ENCODE results near the gene RASL11A.

GRCh38 chr13:27281420-27281819, 10.8 kb downstream of the RASL11A start:
- no peak for TF ChIP-seq CTCF (IDR thresholded peaks at IDR 0.05; ENCODE audit: low read length)
- TF ChIP-seq EZH2phosphoT487 (IDR thresholded peaks at IDR 0.05; ENCODE audit: low read length): no peak
- no peak for TF ChIP-seq EZH2 (optimal IDR thresholded peaks at IDR 0.05; ENCODE audit: low read depth, low read length)
